GM19099 (cell line): Measurements from ENCODE around the gene EIF2B2.

Source experiments
- POLR2A ChIP-seq: IDR thresholded peaks from 3 replicates; pipeline ENCODE4 v1.6.1; 2011; ENCODE audit warnings: low read depth; ENCODE audit not compliant: insufficient read length; ENCODE audit errors: extremely low read depth

The EIF2B2 gene

DNA sequence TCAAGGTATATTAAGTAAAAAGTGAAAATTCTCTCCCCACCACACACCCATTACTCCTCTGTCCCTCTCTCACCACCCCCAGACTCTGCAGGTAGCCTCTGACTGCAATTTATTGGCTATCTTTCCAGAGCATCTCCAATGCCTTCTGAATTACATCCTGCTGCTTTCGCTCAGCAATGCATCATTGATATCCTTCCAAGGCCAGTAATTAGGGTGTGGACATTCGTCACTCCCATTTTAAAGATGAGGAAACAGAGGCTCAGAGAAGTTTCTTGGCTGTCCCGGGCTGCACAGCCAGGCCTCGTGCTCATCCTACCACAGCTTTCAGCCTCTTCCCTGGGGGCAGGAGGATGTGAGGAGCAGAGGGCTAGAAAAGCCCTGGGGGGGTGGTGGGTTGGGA, 23.7 kb upstream of the EIF2B2 start:
- no peak for TF ChIP-seq POLR2A

DNA sequence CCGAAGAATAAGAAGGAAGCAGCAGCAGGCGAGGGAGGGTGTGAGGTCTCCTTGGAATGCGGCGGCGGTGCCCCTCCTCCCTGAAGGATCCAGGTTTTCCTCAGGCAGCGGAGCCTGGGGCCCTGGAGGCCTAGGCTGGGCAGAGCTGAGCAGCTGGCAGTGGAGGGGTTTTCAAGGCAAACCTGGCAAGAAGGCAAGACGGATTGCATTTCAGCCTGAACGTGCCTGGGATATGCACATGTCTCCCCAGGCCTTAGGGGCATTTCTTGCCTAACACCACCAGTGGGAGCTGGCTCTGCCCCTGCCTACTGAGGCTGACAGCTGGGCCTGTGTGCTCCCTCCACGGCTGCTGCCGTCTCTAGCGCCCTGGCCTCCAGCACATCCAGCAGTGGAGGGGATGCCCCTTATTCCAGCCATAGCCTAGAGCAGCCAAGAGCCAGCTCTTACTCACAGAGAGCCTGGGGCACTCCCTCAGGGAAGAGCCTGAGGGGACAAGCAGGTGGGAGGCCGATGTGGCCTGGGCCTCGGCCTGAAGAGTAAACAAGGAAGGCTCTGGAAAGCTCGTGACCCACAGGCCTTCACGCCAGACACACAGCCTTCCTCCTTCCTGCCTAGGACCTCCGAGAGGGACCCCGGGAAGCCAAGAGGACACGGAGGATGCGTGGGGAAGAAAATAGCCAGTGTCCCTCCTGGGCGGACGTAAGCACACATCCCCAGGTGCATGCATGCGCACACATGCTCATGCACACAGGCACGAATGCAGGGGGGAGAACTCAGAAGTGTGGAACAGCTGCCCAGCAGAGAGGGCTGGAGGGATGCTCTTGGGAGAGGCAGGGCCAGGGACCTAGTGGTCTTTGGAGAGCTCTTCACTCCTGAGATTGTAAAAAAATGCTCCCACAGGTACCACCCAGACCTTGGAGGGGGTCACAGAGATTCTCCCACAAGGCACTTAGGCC, 23.0 kb upstream of the EIF2B2 start:
- TF ChIP-seq POLR2A: no peak

DNA sequence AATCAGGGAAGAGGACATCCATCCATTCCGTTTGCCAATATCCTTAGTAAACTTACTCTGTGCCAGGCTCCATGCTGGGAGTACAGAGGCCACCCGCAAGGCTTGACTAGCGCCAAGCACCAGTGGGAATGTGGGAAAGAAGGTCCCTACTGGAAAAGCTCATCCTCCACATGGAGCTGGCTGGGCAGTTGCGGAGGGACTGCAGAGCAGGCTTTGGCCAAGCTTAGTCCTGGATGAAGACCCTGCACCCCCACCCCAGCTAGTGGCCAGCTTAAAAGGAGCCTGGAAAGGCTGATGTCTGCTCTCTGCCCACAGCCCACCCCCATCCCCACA, 22.4 kb upstream of the EIF2B2 start:
- TF ChIP-seq POLR2A: no peak

DNA sequence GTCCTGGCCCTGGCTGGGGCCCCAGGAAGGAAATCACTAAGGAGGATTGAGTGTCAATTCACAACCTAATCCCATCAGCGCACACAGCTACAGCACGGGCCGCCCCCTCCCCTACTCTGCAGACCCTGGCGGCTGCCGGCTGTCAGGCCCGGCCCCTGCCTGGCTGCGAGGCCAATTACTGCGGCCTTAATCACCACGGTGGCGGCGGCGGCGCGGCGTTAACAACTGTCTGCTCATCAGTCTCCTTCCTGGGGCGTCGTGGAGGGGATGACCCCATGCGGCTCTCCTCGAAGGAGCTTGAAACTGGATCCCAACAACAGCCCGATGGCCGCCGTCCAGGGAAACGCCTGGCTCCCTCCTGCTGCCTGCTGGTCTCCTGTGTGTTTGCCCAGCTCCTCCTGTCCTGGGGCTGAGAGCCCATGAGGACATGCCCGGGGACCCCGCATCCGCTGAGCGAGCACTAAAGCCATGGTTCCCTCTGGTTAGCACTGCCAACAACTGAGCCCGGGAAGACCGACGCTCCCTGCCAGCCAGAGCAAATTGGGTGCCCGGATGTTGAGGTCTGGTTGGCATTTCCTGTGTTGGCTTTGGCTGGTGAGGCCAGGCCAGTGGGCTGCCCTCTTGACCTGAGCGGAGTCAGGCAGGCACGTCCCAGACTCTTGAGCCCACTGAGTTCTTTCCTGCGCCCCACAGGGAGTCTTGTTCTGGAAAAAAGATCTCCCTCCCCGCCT, 21.8 kb upstream of the EIF2B2 start:
- no peak for TF ChIP-seq POLR2A

DNA sequence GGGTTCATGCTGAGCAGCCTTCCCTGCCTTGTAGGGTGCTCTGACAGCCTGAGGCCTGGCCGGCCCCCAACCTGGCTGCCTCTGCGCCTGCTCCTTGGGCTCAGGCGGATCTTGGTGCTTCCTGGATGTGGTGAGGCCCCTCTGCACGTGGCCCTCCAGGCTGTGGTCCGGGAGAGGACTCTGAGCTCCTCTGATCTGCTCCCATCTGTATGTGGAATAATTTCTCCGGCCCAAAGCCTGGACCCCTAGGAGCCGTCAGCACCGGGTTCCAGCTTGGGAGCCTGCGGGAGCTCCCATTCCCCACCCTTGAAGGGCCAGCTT, 21.3 kb upstream of the EIF2B2 start:
- TF ChIP-seq POLR2A: no peak

DNA sequence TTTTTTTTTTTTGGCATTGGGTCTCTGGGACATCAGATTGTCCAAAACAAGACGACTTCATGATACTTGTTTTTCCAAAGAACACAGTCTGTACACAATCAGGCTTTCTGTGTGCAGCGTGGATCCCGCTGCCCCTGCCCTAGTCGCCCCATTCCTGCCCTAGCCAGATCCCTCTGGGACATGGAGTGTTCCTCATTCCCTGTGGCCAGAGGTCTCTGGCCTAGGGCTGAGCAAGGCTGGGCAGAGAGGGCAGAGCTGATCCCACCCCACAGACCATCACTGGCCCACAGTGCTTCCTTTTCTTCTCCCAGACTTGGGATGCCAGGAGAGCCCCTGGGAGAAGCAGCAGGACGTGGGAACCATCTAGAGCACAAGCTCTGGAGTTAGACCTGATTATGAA, 20.9 kb upstream of the EIF2B2 start:
- TF ChIP-seq POLR2A: no peak

DNA sequence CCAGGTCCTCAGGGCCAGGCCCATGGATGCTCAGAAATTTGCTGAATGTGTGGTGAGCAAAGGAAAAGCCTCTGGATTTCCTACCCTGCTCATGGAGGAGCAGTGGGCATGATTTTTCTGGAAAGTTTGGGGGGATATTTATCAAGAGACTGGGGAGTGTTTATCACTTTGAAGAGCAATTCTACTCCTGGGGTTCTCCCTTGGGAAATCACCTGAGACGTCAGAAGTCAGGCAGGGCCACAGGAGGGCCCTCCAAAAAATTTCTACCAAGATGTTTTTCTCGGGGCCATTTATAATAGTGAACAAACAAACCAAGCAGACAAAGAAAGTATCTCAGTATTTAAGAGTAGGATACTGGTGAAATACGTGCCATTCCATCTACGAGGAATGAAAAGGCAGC, 20.1 kb upstream of the EIF2B2 start:
- TF ChIP-seq POLR2A: no peak

DNA sequence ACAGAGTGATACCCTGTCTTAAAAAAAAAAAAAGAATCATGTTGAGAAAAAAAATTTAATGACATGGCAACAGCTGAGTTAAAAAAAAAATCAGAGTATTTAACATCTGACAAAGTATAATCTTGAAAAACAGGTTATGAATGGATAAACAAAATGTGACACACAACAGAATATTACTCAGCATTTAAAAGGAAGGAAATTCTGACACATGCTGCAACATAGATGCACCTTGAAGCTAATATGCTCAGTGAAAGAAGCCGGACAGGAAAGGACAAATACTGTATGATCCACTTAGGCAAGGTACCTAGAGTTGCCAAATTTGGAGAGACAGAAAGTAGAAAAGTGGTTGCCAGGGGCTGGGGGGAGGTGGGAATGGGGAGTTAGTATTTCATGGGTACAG, 19.4 kb upstream of the EIF2B2 start:
- TF ChIP-seq POLR2A: no peak

DNA sequence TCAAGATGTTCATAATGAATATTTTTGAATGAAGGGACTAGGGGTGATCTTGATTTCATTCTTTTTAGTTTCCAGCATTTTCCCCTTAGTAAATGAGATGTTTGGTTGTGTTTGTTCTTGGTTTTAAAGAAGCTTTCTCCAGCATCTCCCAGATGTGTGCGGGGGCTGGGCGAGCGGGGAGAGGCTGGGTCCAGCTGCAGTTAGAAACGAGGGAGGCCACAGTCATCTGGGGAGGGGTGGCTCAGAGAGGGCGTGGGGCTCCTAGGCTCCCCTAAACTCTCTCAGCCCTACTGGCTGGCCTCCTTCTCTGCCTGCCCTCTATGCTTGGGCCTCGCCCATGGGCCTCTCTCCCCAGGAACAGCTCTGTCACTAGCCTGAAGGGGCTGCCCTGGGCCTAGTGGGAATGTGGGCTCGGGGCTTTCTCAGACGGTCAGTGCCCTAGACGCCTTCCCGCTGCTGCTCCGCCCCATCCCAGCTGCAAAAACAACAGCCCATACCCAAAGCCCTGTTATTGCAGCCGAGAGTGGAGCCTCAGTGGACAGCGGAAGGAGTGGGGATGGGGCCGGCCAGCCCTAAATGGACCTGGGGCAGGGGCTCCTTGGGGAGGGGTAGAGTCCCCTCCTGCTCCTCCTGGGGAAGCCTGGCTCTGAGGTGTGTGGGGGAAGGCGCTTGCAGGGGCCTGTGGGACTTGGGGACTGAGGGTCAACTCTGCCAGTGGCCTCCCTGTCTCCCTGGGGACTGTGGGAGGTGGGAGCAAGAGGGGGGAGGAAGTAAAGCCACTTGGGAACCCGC, 18.3 kb upstream of the EIF2B2 start:
- TF ChIP-seq POLR2A: no peak

DNA sequence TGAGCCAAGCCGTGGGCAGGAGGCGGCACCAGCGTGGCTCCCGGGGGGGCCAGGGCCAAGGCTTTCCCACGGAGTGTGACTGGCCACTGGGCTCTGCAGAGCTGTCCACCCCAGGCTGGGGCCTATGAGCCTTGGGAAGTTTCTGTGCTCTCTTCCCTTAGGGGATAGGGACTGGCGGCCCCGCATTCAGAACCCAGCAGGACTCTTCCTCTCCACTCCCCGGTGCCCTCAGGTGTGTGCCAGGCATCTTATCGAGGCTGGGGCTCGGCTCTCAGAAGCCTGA, 17.8 kb upstream of the EIF2B2 start:
- no peak for TF ChIP-seq POLR2A

DNA sequence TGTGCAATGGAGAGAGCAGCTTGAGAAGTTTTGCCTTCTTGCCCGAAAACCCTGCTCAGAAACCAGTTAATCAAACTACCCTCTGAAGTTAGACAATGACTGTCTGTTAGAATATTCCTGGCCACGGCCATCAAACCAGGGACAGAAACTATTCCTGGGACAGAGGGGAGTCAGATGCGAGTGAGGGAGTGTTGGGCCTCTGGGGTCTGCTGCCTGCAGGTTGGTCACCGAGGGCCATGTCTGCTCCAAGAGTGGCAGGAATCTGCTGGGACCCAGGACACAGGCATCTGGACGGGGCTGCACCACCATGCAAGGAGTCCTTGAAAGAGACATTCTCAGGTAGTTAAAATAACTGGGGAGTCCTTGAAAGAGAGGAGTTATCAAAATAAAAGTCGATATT, 16.9 kb upstream of the EIF2B2 start:
- no peak for TF ChIP-seq POLR2A

DNA sequence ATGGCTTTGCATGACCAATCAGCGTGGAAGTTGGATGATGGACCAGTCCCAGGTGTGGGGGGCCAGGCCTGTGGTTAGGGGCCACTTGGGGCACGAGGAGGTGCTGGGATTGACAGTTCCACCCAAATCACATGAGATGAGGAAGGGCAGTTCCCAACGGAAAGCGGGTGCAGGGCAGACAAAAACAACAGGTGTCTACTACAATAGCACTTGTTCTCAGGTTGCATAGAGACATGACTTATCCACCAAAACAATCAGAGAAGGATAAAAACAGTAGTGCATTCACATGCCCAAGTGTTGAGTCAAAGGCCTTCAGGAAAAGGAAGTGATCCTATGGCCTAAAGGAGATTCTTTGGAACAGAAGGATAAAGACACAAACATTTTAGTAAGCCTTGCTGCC, 14.6 kb upstream of the EIF2B2 start:
- no peak for TF ChIP-seq POLR2A

DNA sequence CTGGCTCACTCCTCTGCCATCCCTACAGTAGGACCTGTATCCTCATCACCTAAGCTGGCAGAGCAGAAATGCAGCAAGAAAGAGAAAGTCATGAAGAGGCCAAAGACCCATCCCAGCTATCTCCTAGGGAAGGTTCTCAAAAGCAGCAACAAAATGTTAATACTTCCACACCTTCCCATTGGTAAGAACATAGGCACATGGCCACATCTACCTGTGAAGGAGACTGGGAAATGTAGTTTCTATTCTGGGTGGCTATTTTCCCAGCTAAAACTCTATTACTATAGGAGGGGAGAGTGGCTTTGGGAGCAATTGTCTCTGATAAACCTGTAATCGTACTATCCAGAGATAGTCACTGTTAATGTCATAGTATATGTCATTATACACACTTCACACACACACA, 13.7 kb upstream of the EIF2B2 start:
- no peak for TF ChIP-seq POLR2A

DNA sequence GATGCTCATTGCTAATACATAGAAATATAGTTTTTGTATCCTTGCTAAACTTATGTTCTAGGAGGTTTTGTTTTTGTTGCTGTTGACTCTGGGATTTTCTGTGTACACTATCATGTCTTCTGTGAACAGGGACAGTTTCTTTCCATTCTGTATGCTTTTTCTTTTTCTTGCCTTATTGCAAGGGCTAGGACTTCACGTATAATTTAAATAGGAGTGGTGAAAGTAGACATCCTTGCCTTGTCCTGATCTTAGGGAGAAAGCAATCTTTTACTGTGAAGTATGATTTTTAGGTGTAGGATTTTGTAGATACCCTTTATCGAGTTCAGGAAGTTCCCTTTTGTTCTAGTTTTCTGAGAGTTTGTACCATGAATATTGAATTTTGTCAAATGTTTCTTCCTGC, 1.5 kb upstream of the EIF2B2 start:
- TF ChIP-seq POLR2A: no peak

DNA sequence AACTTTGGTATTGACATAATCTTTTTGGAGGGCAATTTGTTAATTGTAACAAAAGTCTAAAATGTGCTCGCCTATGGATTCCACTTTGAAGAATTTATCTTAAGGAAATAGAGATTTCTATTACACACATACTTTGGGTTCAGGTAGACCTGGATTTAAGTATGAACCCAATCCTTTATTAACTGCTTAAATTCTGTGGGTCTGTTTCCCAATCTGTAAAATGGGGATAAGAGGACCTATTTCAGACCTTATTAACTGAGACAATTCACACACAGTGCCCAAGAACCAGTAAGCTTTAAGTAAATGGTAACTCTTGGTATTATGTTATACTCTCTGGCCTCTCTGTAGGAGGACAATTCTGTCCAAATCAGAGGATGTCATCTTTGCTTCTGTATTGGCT, 822 bp upstream of the EIF2B2 start:
- no peak for TF ChIP-seq POLR2A
